ENCODE measurements around the gene PLOD1.
A peak's percentile ranks its signal among the peaks of the same experiment; 100 is the strongest.

The PLOD1 gene

GRCh38 chr1:11944358-11944931 lies 9.9 kb downstream of the PLOD1 start (continued):
- TF ChIP-seq ZBTB11 (tag by site-specific recombination; conservative IDR thresholded peaks at IDR 0.05; ENCODE audit: low read depth) (peak; percentile 38; the same call in 1 of the 2 replicates), GLIS1 (tag by site-specific recombination; IDR thresholded peaks at IDR 0.05) (peak; percentile 94), ZNF366 (tag by site-specific recombination; conservative IDR thresholded peaks at IDR 0.05) (peak; percentile 30; the same call in 1 of the 2 replicates), SCRT2 (tag by site-specific recombination; IDR thresholded peaks at IDR 0.05) (peak; percentile 88), ZBTB48 (tag by site-specific recombination; IDR thresholded peaks at IDR 0.05) (0 out of 2 replicates have a peak, but pooled peaks have one; percentile 35), ZNF398 (tag by site-specific recombination; IDR thresholded peaks at IDR 0.05) (peak; percentile 94), ZIC2 (tag by site-specific recombination; IDR thresholded peaks at IDR 0.05) (peak; percentile 100), ZNF19 (tag by site-specific recombination; IDR thresholded peaks at IDR 0.05; ENCODE audit: low read depth) (0 out of 2 replicates have a peak, but pooled peaks have one; percentile 73), ZNF571 (tag by site-specific recombination; IDR thresholded peaks at IDR 0.05) (no peak; the same call in 1 of the 2 replicates), EGR2 (tag by site-specific recombination; IDR thresholded peaks at IDR 0.05; ENCODE audit: low read depth) (peak; percentile 49; the same call in 1 of the 2 replicates), ZNF146 (tag by site-specific recombination; IDR thresholded peaks at IDR 0.05) (no peak), ZNF701 (tag by site-specific recombination; IDR thresholded peaks at IDR 0.05) (peak; percentile 67; the same call in 1 of the 2 replicates), ZNF544 (tag by site-specific recombination; IDR thresholded peaks at IDR 0.05) (no peak), GFI1B (tag by site-specific recombination; IDR thresholded peaks at IDR 0.05) (peak; percentile 67; the same call in 1 of the 2 replicates), ZNF600 (tag by site-specific recombination; IDR thresholded peaks at IDR 0.05) (peak; percentile 85), ZNF266 (tag by site-specific recombination; IDR thresholded peaks at IDR 0.05; ENCODE audit: low read depth) (no peak), KLF8 (tag by site-specific recombination; IDR thresholded peaks at IDR 0.05) (peak; percentile 66), ZNF140 (tag by site-specific recombination; IDR thresholded peaks at IDR 0.05) (no peak), SETDB1 (IDR thresholded peaks at IDR 0.05; ENCODE audit: insufficient read length, low read length) (no peak), KLF9 (tag by site-specific recombination; IDR thresholded peaks at IDR 0.05; ENCODE audit: low read depth) (peak; percentile 68), ZEB2 (tag by site-specific recombination; IDR thresholded peaks at IDR 0.05) (peak; percentile 86), ZNF558 (tag by site-specific recombination; IDR thresholded peaks at IDR 0.05) (peak; percentile 67; the same call in 1 of the 2 replicates), ZFP37 (tag by site-specific recombination; IDR thresholded peaks at IDR 0.05) (peak; percentile 81; the same call in 1 of the 2 replicates), ZNF692 (tag by site-specific recombination; IDR thresholded peaks at IDR 0.05) (peak; percentile 96)
- TF ChIP-seq, protein P1, sequence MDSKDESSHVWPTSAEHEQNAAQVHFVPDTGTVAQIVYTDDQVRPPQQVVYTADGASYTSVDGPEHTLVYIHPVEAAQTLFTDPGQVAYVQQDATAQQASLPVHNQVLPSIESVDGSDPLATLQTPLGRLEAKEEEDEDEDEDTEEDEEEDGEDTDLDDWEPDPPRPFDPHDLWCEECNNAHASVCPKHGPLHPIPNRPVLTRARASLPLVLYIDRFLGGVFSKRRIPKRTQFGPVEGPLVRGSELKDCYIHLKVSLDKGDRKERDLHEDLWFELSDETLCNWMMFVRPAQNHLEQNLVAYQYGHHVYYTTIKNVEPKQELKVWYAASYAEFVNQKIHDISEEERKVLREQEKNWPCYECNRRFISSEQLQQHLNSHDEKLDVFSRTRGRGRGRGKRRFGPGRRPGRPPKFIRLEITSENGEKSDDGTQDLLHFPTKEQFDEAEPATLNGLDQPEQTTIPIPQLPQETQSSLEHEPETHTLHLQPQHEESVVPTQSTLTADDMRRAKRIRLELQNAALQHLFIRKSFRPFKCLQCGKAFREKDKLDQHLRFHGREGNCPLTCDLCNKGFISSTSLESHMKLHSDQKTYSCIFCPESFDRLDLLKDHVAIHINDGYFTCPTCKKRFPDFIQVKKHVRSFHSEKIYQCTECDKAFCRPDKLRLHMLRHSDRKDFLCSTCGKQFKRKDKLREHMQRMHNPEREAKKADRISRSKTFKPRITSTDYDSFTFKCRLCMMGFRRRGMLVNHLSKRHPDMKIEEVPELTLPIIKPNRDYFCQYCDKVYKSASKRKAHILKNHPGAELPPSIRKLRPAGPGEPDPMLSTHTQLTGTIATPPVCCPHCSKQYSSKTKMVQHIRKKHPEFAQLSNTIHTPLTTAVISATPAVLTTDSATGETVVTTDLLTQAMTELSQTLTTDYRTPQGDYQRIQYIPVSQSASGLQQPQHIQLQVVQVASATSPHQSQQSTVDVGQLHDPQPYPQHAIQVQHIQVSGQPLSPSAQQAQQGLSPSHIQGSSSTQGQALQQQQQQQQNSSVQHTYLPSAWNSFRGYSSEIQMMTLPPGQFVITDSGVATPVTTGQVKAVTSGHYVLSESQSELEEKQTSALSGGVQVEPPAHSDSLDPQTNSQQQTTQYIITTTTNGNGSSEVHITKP (tag by site-specific recombination; IDR thresholded peaks at IDR 0.05) = peak; percentile 86
- TF ChIP-seq, protein P2, sequence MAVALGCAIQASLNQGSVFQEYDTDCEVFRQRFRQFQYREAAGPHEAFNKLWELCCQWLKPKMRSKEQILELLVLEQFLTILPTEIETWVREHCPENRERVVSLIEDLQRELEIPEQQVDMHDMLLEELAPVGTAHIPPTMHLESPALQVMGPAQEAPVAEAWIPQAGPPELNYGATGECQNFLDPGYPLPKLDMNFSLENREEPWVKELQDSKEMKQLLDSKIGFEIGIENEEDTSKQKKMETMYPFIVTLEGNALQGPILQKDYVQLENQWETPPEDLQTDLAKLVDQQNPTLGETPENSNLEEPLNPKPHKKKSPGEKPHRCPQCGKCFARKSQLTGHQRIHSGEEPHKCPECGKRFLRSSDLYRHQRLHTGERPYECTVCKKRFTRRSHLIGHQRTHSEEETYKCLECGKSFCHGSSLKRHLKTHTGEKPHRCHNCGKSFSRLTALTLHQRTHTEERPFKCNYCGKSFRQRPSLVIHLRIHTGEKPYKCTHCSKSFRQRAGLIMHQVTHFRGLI (tag by site-specific recombination; IDR thresholded peaks at IDR 0.05) = 0 out of 2 replicates have a peak, but pooled peaks have one; percentile 19
- TF ChIP-seq, protein P3, sequence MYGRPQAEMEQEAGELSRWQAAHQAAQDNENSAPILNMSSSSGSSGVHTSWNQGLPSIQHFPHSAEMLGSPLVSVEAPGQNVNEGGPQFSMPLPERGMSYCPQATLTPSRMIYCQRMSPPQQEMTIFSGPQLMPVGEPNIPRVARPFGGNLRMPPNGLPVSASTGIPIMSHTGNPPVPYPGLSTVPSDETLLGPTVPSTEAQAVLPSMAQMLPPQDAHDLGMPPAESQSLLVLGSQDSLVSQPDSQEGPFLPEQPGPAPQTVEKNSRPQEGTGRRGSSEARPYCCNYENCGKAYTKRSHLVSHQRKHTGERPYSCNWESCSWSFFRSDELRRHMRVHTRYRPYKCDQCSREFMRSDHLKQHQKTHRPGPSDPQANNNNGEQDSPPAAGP (tag by site-specific recombination; IDR thresholded peaks at IDR 0.05) = peak; percentile 44; the same call in 1 of the 2 replicates
